Gastroesophageal sphincter (tissue), 3 donors: ENCODE data around the gene ADGRF5.
"Not testable (repeated sequence)": the region's sequence is repeated elsewhere in the genome, so short reads cannot be mapped to it uniquely, and the experiment has no call there.

Experiments
- POLR2A ChIP-seq, 2 donors: fragments of 450-650 bp; IDR thresholded peaks; one replicate each; pipeline ENCODE4 v1.6.1; 2017; ENCODE audit warnings: antibody characterized with exemption in 2 of 2, mild to moderate bottlenecking in 2 of 2, moderate library complexity in 1 of 2
- POLR2AphosphoS5 ChIP-seq: sonication (generic); formaldehyde crosslinking; IDR thresholded peaks from one replicate; pipeline ENCODE4 v1.6.1; 2017; ENCODE audit warnings: antibody characterized with exemption
- TF ChIP-seq, protein P1 (sequence below), 4 experiments: fragments of 200-600 bp in 2 of 4; fragments of 450-650 bp in 2 of 4; sonication (generic) in 1 of 4; IDR thresholded peaks; one replicate each; pipeline ENCODE4 v1.5.1; 2017 to 2019; ENCODE audit warnings: antibody characterized with exemption in 4 of 4, mild to moderate bottlenecking in 2 of 4, moderate library complexity in 2 of 4

DNA sequence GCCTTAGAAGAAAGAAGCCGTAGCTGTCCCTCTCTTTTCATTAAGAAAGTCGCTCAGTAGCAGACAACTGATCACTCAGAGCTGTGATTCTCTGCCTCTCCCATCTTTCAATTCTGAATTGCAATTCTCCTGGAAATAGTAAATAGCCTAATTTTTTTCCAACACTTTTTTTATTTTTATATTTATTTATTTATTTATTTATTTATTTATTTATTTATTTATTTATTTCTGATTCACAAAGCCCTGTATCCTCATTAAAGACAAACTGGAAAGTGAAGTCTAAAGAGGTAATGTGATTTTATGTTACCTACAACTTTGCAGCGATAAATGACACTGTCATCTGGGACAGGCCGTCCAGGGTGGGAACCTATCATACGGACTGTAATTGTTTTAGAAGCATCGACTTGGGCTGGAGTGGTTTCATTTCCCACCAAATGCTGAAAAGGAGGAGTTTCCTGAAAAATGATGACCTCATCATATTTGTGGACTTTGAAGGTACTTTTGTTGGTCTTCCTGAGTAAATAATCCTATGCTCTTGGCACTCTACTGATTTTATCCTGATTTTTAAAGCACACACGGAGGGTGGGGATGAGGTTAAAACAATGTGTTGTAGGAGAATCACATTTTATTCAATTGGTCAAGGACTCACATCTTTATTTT, 87.4 kb downstream of the ADGRF5 start:
- TF ChIP-seq, protein P1, sequence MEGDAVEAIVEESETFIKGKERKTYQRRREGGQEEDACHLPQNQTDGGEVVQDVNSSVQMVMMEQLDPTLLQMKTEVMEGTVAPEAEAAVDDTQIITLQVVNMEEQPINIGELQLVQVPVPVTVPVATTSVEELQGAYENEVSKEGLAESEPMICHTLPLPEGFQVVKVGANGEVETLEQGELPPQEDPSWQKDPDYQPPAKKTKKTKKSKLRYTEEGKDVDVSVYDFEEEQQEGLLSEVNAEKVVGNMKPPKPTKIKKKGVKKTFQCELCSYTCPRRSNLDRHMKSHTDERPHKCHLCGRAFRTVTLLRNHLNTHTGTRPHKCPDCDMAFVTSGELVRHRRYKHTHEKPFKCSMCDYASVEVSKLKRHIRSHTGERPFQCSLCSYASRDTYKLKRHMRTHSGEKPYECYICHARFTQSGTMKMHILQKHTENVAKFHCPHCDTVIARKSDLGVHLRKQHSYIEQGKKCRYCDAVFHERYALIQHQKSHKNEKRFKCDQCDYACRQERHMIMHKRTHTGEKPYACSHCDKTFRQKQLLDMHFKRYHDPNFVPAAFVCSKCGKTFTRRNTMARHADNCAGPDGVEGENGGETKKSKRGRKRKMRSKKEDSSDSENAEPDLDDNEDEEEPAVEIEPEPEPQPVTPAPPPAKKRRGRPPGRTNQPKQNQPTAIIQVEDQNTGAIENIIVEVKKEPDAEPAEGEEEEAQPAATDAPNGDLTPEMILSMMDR (IDR thresholded peaks at IDR 0.05): not testable (repeated sequence)
- not testable (repeated sequence) for TF ChIP-seq POLR2AphosphoS5; POLR2A (IDR thresholded peaks at IDR 0.05)
